Lower leg skin (tissue), 3 donors: ENCODE results near the gene DCAKD.

ENCODE experiments used
- POLR2A ChIP-seq, 2 donors: fragments of 450-650 bp; IDR thresholded peaks; one replicate each; pipeline ENCODE4 v1.6.1; 2016 to 2017; ENCODE audit warnings: antibody characterized with exemption in 2 of 2, mild to moderate bottlenecking in 1 of 2, moderate library complexity in 1 of 2
- TF ChIP-seq, protein P1 (sequence below), 3 donors: fragments of 450-650 bp; IDR thresholded peaks; one replicate each; pipeline ENCODE4 v1.5.1; 2016; ENCODE audit warnings: antibody characterized with exemption in 3 of 3, mild to moderate bottlenecking in 3 of 3, moderate library complexity in 2 of 3

GRCh38 chr17:45073414-45074070 lies 22.1 kb upstream of the DCAKD start:
- TF ChIP-seq, protein P1, sequence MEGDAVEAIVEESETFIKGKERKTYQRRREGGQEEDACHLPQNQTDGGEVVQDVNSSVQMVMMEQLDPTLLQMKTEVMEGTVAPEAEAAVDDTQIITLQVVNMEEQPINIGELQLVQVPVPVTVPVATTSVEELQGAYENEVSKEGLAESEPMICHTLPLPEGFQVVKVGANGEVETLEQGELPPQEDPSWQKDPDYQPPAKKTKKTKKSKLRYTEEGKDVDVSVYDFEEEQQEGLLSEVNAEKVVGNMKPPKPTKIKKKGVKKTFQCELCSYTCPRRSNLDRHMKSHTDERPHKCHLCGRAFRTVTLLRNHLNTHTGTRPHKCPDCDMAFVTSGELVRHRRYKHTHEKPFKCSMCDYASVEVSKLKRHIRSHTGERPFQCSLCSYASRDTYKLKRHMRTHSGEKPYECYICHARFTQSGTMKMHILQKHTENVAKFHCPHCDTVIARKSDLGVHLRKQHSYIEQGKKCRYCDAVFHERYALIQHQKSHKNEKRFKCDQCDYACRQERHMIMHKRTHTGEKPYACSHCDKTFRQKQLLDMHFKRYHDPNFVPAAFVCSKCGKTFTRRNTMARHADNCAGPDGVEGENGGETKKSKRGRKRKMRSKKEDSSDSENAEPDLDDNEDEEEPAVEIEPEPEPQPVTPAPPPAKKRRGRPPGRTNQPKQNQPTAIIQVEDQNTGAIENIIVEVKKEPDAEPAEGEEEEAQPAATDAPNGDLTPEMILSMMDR (IDR thresholded peaks at IDR 0.05) = no peak
- no peak for TF ChIP-seq POLR2A (IDR thresholded peaks at IDR 0.05)
